GM12865 (cell line): Measurements from ENCODE around the gene C9orf152.
A peak's percentile ranks its signal among the peaks of the same experiment; 100 is the strongest.

Experiments
- DNase-seq: peaks from one replicate; pipeline ENCODE4 v3.0.0; 2010; ENCODE audit warnings: low read depth
- H3K4me3 ChIP-seq: 2 replicates; pipeline ENCODE4 v1.5.1; 2011; ENCODE audit warnings: mild to moderate bottlenecking, low read depth, low read length, control low read depth
- TF ChIP-seq, protein P1 (sequence below): IDR thresholded peaks from 2 replicates; pipeline ENCODE4 v1.5.1; 2011; ENCODE audit warnings: low read length, control low read depth, low read depth, inconsistent platforms; ENCODE audit not compliant: insufficient read depth; ENCODE audit errors: missing control alignments

C9orf152 gene

DNA sequence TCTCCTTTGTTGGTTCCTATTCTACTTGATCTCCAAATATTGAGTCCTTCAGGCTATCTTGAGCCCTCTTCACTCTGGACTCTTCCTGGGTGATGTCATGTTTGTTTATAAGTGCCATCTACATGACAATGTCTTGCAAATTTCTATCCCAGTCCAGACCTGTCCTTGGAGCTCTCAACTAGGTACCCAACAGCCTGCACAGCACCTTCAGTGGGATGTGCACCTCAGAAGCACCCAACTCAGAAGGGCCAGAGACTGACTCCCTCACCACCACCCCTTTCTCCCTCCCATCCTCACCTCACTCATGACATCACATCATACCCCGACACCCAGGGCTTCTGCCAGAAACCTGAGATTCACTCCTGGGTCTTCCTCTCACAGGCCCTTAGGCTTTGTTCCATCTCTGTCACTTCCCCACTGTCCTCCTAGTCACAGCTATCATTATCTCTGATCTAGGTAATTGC lies 33.9 kb upstream of the C9orf152 start:
- no peak overlapping the region for H3K4me3 ChIP-seq
- TF ChIP-seq, protein P1, sequence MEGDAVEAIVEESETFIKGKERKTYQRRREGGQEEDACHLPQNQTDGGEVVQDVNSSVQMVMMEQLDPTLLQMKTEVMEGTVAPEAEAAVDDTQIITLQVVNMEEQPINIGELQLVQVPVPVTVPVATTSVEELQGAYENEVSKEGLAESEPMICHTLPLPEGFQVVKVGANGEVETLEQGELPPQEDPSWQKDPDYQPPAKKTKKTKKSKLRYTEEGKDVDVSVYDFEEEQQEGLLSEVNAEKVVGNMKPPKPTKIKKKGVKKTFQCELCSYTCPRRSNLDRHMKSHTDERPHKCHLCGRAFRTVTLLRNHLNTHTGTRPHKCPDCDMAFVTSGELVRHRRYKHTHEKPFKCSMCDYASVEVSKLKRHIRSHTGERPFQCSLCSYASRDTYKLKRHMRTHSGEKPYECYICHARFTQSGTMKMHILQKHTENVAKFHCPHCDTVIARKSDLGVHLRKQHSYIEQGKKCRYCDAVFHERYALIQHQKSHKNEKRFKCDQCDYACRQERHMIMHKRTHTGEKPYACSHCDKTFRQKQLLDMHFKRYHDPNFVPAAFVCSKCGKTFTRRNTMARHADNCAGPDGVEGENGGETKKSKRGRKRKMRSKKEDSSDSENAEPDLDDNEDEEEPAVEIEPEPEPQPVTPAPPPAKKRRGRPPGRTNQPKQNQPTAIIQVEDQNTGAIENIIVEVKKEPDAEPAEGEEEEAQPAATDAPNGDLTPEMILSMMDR = no peak
- no peak for DNase-seq

DNA sequence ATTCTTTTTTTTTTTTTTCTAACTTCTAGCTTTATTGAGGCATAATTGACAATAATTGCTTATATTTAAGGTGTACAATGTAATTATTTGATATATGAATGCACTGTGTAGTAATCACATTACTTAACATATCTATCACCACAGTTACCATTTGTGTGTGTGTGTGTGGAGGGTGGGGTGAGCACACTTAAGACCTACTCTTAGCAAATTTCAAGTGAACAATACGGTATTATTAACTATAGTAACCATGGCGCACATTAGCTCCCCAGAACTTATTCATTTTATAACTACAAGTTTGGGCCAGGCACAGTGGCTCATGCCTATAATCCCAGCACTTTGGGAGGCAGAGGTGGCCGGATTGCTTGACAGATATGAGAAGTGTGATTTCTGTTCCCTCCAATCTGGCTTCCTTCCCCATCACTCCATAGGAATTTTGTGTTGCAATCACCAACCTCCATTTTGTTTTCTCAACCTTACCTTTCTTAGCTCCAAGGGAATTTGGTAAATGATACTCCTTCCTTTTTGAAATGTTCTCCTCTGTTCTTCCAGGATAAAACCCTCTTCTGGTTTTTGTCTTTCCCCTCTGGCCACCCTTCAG lies 33.4 kb upstream of the C9orf152 start:
- no peak for DNase-seq
- no peak overlapping the region for H3K4me3 ChIP-seq
- TF ChIP-seq, protein P1 = no peak

DNA sequence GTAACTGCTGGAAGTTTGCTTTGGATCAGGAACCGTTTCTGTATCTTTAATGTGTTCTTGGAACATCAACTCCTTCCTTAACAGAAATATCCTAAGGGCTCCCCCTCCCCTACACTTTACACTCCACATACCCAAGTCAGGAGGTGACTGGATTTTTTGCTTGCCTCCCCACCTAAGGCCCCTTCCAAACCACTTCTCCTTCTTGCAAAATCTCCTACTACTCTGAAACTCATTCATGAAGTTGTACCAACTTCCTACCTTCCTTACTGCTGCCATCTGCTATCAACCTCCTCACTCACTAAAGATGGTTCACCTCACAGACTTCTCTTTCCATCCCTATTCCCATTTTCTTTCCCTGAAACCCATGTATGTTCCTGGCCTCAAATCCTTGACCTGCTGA lies 32.2 kb upstream of the C9orf152 start:
- no peak for DNase-seq
- H3K4me3 ChIP-seq = no peak overlapping the region
- TF ChIP-seq, protein P1 = no peak

DNA sequence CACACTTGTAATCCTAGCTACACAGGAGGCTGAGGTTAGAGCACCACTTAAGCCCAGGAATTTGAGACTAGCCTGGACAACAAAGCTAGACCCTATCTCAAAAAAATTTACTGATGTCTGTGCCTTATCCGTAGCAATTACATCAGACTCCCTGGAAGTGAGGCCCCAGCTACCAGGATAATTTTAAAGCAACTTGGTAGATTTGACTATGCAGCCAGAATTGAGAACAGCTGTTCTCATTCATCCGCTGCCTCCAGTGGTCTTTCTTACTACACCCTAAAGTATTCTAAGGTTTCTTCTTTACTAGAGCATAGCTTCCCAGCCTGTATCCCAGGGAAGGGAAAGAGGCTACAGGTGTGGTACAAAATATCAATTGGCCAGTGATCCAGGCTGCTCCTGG lies 20.4 kb upstream of the C9orf152 start:
- H3K4me3 ChIP-seq = no peak overlapping the region
- no peak for DNase-seq
- TF ChIP-seq, protein P1 = no peak

- DNase-seq = no peak
- TF ChIP-seq, protein P1 = no peak
- no peak overlapping the region for H3K4me3 ChIP-seq
Measured at GRCh38 chr9:110224583-110224982, 16.6 kb upstream of the C9orf152 start.

- DNase-seq = no peak
- H3K4me3 ChIP-seq = no peak overlapping the region
- TF ChIP-seq, protein P1 = no peak
Measured at GRCh38 chr9:110220809-110221208, 12.8 kb upstream of the C9orf152 start.

DNA sequence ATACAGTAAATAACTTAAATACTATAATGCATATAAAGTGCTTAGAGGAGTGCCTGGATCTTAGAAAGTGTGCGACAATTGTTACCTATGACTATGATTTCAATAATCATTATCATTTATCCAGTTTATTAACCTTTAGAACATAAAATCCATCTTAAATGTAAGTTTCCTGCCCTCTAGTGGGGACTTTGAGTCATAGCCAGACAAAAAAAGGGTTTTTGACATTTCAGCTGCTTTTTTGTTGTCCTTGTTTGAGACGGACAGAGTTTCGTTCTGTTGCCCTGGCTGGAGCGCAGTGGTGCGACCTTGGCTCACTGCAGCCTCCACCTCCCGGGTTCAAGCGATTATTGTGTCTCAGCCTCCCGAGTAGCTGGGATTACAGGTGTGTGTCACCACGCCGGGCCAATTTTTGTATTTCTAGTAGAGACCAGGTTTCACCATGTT lies 9.7 kb upstream of the C9orf152 start:
- peak; percentile 55 for DNase-seq
- no peak overlapping the region for H3K4me3 ChIP-seq
- TF ChIP-seq, protein P1 = peak; percentile 60
